ENCODE measurements around the gene DGKI.

DGKI gene

DNA sequence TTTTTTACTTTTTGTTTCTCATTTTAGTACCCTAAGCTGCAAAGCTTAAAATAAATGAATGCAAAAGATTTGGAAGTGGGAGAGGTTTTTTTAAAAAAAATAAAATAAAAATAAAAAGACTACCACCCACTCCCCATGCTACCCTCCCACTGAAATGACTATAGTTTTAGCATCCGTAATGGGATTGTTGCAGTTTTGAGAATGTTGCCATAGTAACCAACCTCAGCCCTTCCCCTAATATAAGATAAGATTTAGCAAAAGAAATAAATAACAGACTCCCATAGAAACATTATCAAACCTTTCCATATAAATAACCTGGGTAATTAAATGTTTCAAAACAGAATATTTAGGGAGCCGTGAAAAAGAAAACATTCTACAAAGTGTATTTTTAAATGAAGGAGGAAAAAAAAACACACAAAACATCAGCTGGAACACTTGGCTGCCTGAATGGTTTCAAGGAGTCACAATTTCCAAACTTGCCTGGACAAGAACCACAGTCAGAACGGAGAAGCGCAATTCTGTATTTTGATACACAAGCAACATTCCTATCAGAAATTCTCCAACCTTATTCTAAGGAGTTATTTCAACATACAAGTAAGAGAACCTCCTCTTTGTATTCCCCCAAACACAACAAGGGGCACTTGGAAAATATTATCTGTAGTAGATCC is 57.4 kb downstream of the DGKI start:
- DNase-seq (ENCODE audit: low read depth in 1 of 2, low spot score in 1 of 2) = no peak

DNA sequence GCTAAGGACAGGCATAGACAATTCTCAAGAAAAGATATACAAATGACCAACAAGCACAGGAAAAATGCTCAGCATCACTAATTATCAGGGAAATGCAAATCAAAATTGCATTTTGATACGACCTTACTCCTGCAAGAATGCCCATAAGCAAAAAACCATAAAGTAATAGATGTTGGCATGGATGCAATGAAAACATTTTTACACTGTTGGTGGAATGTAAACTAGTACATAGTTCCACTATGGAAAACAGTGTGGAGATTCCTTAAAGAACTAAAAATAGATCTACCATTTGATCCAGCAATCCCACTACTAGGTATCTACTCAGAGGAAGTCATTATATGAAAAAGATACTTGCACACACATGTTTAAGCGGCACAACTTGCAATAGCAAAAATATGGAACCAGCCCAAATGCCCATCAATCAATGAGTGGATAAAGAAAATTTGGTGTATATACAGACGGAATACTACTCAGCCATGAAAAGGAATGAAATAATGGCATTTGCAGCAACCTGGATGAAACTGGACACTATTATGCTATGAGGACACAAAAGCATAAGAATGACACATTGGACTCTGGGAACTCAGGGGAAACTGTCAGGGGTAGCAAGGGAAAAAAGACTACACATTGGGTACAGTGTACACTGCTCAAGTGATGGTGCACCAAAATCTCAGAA is 59.3 kb downstream of the DGKI start:
- no peak for DNase-seq (ENCODE audit: low read depth in 1 of 2, low spot score in 1 of 2)

DNA sequence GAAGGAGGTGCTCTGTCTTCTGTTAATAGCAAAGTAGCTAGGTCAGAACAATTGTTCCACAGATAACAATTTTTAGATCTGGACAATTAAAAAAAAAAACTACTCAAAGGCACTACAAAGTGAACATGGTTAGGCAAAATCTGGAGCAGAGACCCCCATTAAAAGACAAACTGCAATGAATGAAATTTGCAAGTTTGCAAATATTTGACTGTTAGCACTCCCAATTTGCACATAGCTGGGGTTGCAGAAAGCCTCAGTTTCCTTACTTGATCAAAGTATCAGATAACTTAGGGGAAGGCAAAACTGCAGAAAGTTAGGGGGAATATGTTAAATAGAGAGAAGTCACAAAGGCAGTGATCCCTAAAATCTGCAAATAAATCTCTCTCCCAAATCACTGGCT is 68.3 kb downstream of the DGKI start:
- DNase-seq (ENCODE audit: low read depth in 1 of 2, low spot score in 1 of 2) = no peak

GRCh38 chr7:137774793-137775201 is 72.0 kb downstream of the DGKI start:
- DNase-seq (ENCODE audit: low read depth in 1 of 2, low spot score in 1 of 2) = no peak

- no peak for DNase-seq (ENCODE audit: low read depth in 1 of 2, low spot score in 1 of 2)
These were observed 74.0 kb downstream of the DGKI start for GRCh38 chr7:137772748-137773147.

DNA sequence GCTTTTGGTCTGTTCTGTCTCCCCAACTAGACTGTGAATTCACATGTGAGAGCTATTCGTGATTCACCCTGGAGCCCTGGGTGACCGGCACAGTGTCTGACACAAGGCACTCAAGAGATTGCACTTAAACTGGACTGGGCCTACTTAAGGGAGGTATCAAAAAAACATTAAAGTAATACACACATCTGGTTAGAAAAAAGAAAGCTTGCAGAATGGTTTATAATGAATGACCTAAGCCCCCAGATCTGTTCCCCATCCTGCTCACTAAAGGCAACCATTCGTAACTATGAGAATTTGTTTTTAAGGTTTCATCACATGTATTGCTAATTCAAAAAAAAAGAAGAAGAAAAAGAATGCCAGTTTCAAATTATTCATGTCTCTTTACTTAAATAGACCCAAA is 74.5 kb downstream of the DGKI start:
- no peak for DNase-seq (ENCODE audit: low read depth in 1 of 2, low spot score in 1 of 2)

DNA sequence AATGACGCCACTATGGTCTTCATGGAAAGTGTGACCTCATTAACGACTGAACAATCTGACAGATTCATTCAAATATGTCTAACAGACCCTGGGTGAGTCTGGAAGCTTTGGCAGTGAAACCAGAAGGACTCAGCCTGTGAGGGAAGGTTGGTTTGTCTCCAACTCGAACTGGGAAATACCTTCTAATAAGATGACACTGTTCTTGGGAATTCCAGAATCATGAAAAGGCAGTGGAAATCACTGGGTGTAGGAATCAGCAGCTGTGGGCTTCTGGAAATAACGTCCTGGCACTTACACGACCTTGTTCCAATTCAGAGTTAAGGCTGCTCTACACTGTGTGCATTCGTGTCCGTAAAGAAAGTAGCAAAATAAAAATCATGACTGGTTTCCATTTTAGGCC is 75.1 kb downstream of the DGKI start:
- no peak for DNase-seq (ENCODE audit: low read depth in 1 of 2, low spot score in 1 of 2)

GRCh38 chr7:137771273-137771672 is 75.5 kb downstream of the DGKI start:
- DNase-seq (ENCODE audit: low read depth in 1 of 2, low spot score in 1 of 2) = no peak

DNA sequence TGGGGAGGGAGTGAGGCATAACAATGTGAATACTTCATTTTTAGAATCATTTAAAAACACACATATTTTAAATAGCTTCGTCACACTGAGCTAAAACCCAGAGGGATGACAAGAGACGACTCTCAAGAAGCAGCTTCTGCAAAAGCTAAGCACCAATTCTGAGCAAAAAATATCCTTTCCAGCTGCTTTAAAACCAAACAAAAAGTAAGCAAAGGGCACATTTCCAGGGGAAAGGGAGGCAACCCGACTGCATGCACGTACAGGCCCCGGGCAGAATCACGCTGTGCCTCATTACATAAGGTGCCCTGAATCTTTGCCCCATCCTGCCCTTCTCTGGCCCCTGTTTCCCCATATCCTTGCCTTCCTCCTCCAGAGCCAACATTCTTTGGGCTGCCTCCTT is 78.4 kb downstream of the DGKI start:
- DNase-seq (ENCODE audit: low read depth in 1 of 2, low spot score in 1 of 2) = no peak

DNA sequence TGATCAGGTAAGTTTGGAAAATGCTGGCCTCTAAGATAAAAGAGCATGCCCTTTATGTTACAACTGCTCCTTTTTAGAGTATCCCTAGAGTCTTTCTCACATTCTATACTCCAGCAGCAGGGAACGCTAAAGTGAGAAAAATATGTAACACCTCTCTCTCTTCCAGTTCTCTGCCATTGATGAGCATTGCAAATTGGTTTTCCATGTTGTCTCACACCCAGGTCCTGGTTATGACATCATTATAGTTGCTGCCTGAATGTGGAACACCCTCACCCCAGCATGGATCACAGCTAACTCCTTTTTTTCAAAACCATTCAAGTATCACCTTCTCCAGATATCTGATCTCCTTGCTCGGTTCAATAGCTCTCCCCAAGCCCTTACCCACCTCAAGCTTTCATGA is 84.4 kb downstream of the DGKI start:
- no peak for DNase-seq (ENCODE audit: low read depth in 1 of 2, low spot score in 1 of 2)

- no peak for DNase-seq (ENCODE audit: low read depth in 1 of 2, low spot score in 1 of 2)
These were observed 86.7 kb downstream of the DGKI start for GRCh38 chr7:137760111-137760510.

DNA sequence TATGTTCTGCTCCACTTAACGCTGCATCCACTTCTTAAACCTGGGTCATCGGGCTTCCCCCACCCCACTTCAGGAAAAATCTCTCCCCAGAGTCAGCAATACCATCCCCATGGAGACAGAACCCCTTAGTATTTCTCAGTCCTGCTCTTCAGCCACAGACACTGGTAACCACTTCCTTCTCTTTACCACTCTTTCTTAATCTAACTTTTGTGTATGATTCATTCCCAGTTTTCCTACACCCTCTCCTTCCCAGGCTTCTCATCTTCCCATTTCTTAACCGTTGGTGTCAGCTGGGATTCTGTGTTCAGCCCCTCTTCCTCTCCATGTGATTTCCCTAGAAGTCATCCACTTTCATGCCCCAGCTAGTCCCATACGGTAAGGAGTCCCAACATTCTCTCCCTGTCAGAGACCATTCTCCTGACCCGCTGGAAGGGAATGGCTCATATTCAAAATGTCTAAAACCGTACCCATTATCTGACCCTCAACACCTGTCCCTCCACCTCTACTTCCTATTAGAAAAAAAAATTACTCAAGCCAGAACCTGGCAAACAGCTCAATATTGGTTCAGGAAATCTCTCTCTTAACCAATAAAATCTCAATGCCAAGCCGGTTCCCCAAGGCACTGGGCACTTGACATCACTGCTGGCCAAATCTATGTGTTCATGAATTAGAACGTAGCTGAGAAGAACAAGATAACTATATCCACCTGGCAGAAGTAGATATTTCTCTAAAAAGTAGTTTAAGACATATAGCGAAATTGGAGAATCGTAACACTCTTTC is 89.4 kb downstream of the DGKI start:
- DNase-seq (ENCODE audit: low read depth in 1 of 2, low spot score in 1 of 2) = no peak

GRCh38 chr7:137755846-137756651 is 90.7 kb downstream of the DGKI start:
- no peak for DNase-seq (ENCODE audit: low read depth in 1 of 2, low spot score in 1 of 2)

- DNase-seq (ENCODE audit: low read depth in 1 of 2, low spot score in 1 of 2) = no peak
These were observed 91.3 kb downstream of the DGKI start for GRCh38 chr7:137755427-137755826.

- no peak for DNase-seq (ENCODE audit: low read depth in 1 of 2, low spot score in 1 of 2)
These were observed 92.6 kb downstream of the DGKI start for GRCh38 chr7:137753948-137754851.

GRCh38 chr7:137753575-137753947 is 93.2 kb downstream of the DGKI start:
- DNase-seq (ENCODE audit: low read depth in 1 of 2, low spot score in 1 of 2) = no peak

GRCh38 chr7:137753067-137753466 is 93.7 kb downstream of the DGKI start:
- no peak for DNase-seq (ENCODE audit: low read depth in 1 of 2, low spot score in 1 of 2)

DNA sequence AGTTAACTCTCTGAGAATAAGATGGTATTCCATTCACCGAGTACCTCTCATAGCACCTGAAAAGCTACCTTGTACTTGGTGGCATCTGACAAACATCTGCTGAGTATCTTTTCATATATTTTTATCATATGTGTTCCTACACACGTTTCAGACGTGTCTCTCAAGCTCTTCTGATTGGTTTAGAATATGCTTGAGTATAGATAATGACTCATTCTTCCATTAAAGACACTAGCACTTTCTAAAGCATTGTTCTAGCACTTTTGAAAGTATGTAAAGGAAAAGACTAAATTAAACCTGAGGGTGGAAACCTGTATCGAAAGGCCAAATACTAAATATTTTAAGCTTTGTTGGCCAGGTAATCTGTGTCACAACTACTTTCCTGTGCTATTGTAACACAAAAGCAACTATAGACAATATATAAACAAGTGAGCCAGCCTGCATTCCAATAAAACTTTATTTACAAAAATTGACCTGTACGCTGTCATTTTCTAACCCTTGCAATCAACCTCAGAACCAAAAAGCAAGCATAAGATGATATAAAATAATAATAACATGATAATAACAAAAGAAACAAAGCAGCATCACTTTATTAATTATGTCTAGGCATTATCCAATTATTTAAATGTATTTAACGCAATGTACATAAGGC is 95.3 kb downstream of the DGKI start:
- no peak for DNase-seq (ENCODE audit: low read depth in 1 of 2, low spot score in 1 of 2)

- no peak for DNase-seq (ENCODE audit: low read depth in 1 of 2, low spot score in 1 of 2)
These were observed 99.3 kb downstream of the DGKI start for GRCh38 chr7:137747359-137748031.

Measured in stimulated activated CD4-positive, alpha-beta T cell treated with anti-CD3 and anti-CD28 coated beads, Interleukin-15, amount 100 ng/mL, for 1 hour (primary cell).